ENCODE measurements around the gene AFG1L.

DNA sequence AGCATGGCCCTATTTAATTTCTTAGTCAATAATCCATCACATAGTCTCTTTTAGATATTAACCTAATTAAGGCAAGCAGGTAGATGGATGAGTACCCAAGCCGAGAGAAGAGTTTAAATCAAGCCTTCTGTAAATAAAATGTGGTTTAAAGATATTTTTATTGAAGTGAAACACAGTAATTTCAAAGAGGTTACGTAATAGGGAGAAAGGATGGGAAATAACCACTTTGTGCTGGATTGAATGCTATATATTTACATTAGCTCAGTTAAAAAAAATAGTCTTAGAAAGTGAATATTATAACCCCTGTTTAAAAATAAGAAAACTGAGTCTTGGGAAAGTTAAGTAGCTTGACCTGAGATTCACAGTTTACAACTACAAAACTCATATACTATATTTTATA lies 228.8 kb downstream of the AFG1L start:
- TF ChIP-seq POLR2AphosphoS5 (IDR thresholded peaks at IDR 0.05; ENCODE audit: insufficient read depth in 1 of 2, low read depth in 1 of 2) = no peak
- no peak for TF ChIP-seq POLR2A (IDR thresholded peaks at IDR 0.05)
- TF ChIP-seq, protein P1, sequence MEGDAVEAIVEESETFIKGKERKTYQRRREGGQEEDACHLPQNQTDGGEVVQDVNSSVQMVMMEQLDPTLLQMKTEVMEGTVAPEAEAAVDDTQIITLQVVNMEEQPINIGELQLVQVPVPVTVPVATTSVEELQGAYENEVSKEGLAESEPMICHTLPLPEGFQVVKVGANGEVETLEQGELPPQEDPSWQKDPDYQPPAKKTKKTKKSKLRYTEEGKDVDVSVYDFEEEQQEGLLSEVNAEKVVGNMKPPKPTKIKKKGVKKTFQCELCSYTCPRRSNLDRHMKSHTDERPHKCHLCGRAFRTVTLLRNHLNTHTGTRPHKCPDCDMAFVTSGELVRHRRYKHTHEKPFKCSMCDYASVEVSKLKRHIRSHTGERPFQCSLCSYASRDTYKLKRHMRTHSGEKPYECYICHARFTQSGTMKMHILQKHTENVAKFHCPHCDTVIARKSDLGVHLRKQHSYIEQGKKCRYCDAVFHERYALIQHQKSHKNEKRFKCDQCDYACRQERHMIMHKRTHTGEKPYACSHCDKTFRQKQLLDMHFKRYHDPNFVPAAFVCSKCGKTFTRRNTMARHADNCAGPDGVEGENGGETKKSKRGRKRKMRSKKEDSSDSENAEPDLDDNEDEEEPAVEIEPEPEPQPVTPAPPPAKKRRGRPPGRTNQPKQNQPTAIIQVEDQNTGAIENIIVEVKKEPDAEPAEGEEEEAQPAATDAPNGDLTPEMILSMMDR (IDR thresholded peaks at IDR 0.05) = no peak
